ENCODE data around the gene KRTAP3-3.

DNA sequence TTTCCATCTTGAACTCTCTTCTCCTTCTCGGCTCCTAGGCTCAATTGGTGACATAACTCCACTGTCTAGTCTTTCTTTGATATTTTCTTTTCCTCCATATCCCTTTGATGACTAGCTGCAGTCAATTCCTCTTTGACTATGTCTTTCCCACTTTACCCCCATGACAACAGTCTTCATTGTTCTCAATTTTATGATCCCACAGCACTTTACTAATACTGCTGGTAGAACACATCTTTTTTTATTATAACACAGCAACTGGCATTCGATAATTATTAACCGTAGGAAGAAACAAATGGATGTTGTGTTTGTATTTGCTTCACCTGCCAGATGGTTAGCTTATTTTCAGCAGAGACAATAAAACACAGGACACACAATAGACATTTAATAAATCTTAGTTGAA, 1.3 kb downstream of the KRTAP3-3 start:
- TF ChIP-seq, protein P1, sequence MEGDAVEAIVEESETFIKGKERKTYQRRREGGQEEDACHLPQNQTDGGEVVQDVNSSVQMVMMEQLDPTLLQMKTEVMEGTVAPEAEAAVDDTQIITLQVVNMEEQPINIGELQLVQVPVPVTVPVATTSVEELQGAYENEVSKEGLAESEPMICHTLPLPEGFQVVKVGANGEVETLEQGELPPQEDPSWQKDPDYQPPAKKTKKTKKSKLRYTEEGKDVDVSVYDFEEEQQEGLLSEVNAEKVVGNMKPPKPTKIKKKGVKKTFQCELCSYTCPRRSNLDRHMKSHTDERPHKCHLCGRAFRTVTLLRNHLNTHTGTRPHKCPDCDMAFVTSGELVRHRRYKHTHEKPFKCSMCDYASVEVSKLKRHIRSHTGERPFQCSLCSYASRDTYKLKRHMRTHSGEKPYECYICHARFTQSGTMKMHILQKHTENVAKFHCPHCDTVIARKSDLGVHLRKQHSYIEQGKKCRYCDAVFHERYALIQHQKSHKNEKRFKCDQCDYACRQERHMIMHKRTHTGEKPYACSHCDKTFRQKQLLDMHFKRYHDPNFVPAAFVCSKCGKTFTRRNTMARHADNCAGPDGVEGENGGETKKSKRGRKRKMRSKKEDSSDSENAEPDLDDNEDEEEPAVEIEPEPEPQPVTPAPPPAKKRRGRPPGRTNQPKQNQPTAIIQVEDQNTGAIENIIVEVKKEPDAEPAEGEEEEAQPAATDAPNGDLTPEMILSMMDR (IDR thresholded peaks at IDR 0.05): no peak
- no peak for TF ChIP-seq POLR2A (IDR thresholded peaks at IDR 0.05)
